ENCODE data around the gene AAGAB.

AAGAB gene

GRCh38 chr15:67185621-67186225 lies 68.7 kb downstream of the AAGAB start:
- intact Hi-C loops (cut with micrococcal nuclease): no loop called here
- Mint-ChIP-seq H3K9me3 (no peaks in the 10 kb centered on the region), H3K27me3 (no peaks in the 10 kb centered on the region), H3K36me3 (ENCODE audit: low read depth) (peaks cover 47% of the 10 kb centered on the region), H3K27ac (peak overlapping the region; percentile 31), H3K4me3 (no peak overlapping the region), H3K4me1 (ENCODE audit: low read depth) (peaks cover 20% of the 10 kb centered on the region)

- Mint-ChIP-seq H3K27me3 (no peaks in the 10 kb centered on the region), H3K4me1 (ENCODE audit: low read depth) (peaks cover 20% of the 10 kb centered on the region), H3K36me3 (ENCODE audit: low read depth) (peaks cover 41% of the 10 kb centered on the region), H3K9me3 (no peaks in the 10 kb centered on the region), H3K27ac (peak overlapping the region; percentile 31), H3K4me3 (no peak overlapping the region)
- intact Hi-C loops (cut with micrococcal nuclease): no loop called here
Measured at GRCh38 chr15:67185051-67185450, 69.4 kb downstream of the AAGAB start.

- Mint-ChIP-seq H3K4me3 (no peak overlapping the region), H3K27ac (no peak overlapping the region), H3K27me3 (no peaks in the 10 kb centered on the region), H3K9me3 (no peaks in the 10 kb centered on the region), H3K4me1 (ENCODE audit: low read depth) (peaks cover 20% of the 10 kb centered on the region), H3K36me3 (ENCODE audit: low read depth) (peaks cover 39% of the 10 kb centered on the region)
- intact Hi-C loops (cut with micrococcal nuclease): no loop called here
Measured at GRCh38 chr15:67184208-67184925, 70.1 kb downstream of the AAGAB start.

GRCh38 chr15:67183443-67184169 lies 70.9 kb downstream of the AAGAB start:
- Mint-ChIP-seq H3K27ac (no peak overlapping the region), H3K27me3 (no peaks in the 10 kb centered on the region), H3K4me1 (ENCODE audit: low read depth) (peaks cover 20% of the 10 kb centered on the region), H3K36me3 (ENCODE audit: low read depth) (peaks cover 37% of the 10 kb centered on the region), H3K9me3 (no peaks in the 10 kb centered on the region), H3K4me3 (no peak overlapping the region)
- intact Hi-C loops (cut with micrococcal nuclease): no loop called here

- peaks cover 21% of the 10 kb centered on the region for H3K4me1 Mint-ChIP-seq (ENCODE audit: low read depth)
- no peaks in the 10 kb centered on the region for H3K27me3 Mint-ChIP-seq
- no peak overlapping the region for H3K4me3 Mint-ChIP-seq
- intact Hi-C loops (cut with micrococcal nuclease): no loop called here
- peaks cover 19% of the 10 kb centered on the region for H3K36me3 Mint-ChIP-seq (ENCODE audit: low read depth)
- no peak overlapping the region for H3K27ac Mint-ChIP-seq
- H3K9me3 Mint-ChIP-seq: no peaks in the 10 kb centered on the region
Measured at GRCh38 chr15:67181221-67181639, 73.2 kb downstream of the AAGAB start.

GRCh38 chr15:67180514-67181191 lies 73.8 kb downstream of the AAGAB start:
- no peak overlapping the region for H3K4me3 Mint-ChIP-seq
- H3K9me3 Mint-ChIP-seq: no peaks in the 10 kb centered on the region
- peaks cover 21% of the 10 kb centered on the region for H3K4me1 Mint-ChIP-seq (ENCODE audit: low read depth)
- intact Hi-C loops (cut with micrococcal nuclease): no loop called here
- H3K27ac Mint-ChIP-seq: no peak overlapping the region
- no peaks in the 10 kb centered on the region for H3K27me3 Mint-ChIP-seq
- H3K36me3 Mint-ChIP-seq (ENCODE audit: low read depth): peaks cover 16% of the 10 kb centered on the region

GRCh38 chr15:67180035-67180434 lies 74.4 kb downstream of the AAGAB start:
- no peak overlapping the region for H3K27ac Mint-ChIP-seq
- H3K9me3 Mint-ChIP-seq: no peaks in the 10 kb centered on the region
- intact Hi-C loops (cut with micrococcal nuclease): no loop called here
- peaks cover 11% of the 10 kb centered on the region for H3K36me3 Mint-ChIP-seq (ENCODE audit: low read depth)
- no peak overlapping the region for H3K4me3 Mint-ChIP-seq
- H3K4me1 Mint-ChIP-seq (ENCODE audit: low read depth): peaks cover 21% of the 10 kb centered on the region
- no peaks in the 10 kb centered on the region for H3K27me3 Mint-ChIP-seq

- Mint-ChIP-seq H3K9me3 (no peaks in the 10 kb centered on the region), H3K36me3 (ENCODE audit: low read depth) (peaks cover 16% of the 10 kb centered on the region), H3K4me1 (ENCODE audit: low read depth) (peaks cover 25% of the 10 kb centered on the region), H3K27me3 (peaks cover 3% of the 10 kb centered on the region), H3K4me3 (no peak overlapping the region), H3K27ac (no peak overlapping the region)
- intact Hi-C loops (cut with micrococcal nuclease): no loop called here
Measured at GRCh38 chr15:67179411-67179995, 75.0 kb downstream of the AAGAB start.

- Mint-ChIP-seq H3K36me3 (ENCODE audit: low read depth) (peaks cover 24% of the 10 kb centered on the region), H3K4me1 (ENCODE audit: low read depth) (peaks cover 33% of the 10 kb centered on the region), H3K4me3 (no peak overlapping the region), H3K27ac (no peak overlapping the region), H3K9me3 (no peaks in the 10 kb centered on the region), H3K27me3 (peaks cover 11% of the 10 kb centered on the region)
- intact Hi-C loops (cut with micrococcal nuclease): no loop called here
Measured at GRCh38 chr15:67178569-67179210, 75.8 kb downstream of the AAGAB start.

GRCh38 chr15:67177752-67178151 lies 76.7 kb downstream of the AAGAB start:
- intact Hi-C loops (cut with micrococcal nuclease): no loop called here
- H3K27me3 Mint-ChIP-seq: peaks cover 17% of the 10 kb centered on the region
- H3K4me3 Mint-ChIP-seq: no peak overlapping the region
- H3K4me1 Mint-ChIP-seq (ENCODE audit: low read depth): peaks cover 36% of the 10 kb centered on the region
- no peak overlapping the region for H3K27ac Mint-ChIP-seq
- peaks cover 30% of the 10 kb centered on the region for H3K36me3 Mint-ChIP-seq (ENCODE audit: low read depth)
- H3K9me3 Mint-ChIP-seq: no peaks in the 10 kb centered on the region

- Mint-ChIP-seq H3K36me3 (ENCODE audit: low read depth) (peaks cover 38% of the 10 kb centered on the region), H3K27ac (no peak overlapping the region), H3K4me3 (no peak overlapping the region), H3K4me1 (ENCODE audit: low read depth) (peaks cover 36% of the 10 kb centered on the region), H3K9me3 (no peaks in the 10 kb centered on the region), H3K27me3 (peaks cover 20% of the 10 kb centered on the region)
- intact Hi-C loops (cut with micrococcal nuclease): no loop called here
Measured at GRCh38 chr15:67176195-67176971, 78.1 kb downstream of the AAGAB start.

- Mint-ChIP-seq H3K27me3 (peaks cover 21% of the 10 kb centered on the region), H3K36me3 (ENCODE audit: low read depth) (peaks cover 44% of the 10 kb centered on the region), H3K4me1 (ENCODE audit: low read depth) (peaks cover 36% of the 10 kb centered on the region), H3K27ac (no peak overlapping the region), H3K9me3 (no peaks in the 10 kb centered on the region), H3K4me3 (no peak overlapping the region)
- intact Hi-C loops (cut with micrococcal nuclease): no loop called here
Measured at GRCh38 chr15:67175643-67176071, 78.8 kb downstream of the AAGAB start.

Data from dendritic cell treated with granulocyte-macrophage colony-stimulating factor and Interleukin-4, amounts not matched to agents 40 ng/mL and 50 ng/mL, for 4 days (primary cell).